ENCODE data around the gene CCDC9B.

DNA sequence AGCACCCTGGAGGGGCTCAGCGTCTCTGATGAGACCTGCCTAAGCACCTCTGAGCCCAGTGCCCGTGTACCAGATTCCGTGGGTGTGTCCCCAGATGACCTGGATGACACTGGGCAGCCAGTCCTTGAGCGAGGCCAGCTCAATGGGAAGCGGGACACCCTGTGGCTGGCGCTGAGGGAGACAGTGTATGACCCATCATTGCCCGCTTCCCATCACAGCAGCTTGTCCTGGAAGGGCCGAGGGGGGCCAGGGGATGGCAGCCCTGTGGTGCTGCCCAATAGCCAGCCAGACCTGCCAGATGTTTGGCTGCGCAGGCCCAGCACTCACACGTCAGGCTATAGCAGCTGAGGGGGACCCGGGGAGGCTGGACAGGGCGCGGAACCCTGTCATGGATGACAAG is 29.2 kb upstream of the CCDC9B start:
- no peak for TF ChIP-seq ATF3 (CRISPR knock-in tag; conservative IDR thresholded peaks at IDR 0.05)
- no peak for TF ChIP-seq TEAD1 (CRISPR knock-in tag; IDR thresholded peaks at IDR 0.05)
- TF ChIP-seq CTCF (IDR thresholded peaks at IDR 0.05): no peak
- no peak for TF ChIP-seq NR3C1 (CRISPR knock-in tag; conservative IDR thresholded peaks at IDR 0.05; ENCODE audit: low read depth)
- TF ChIP-seq MAX (CRISPR knock-in tag; IDR thresholded peaks at IDR 0.05): no peak
- no peak for TF ChIP-seq JUN (CRISPR knock-in tag; IDR thresholded peaks at IDR 0.05)
- TF ChIP-seq, protein P1, sequence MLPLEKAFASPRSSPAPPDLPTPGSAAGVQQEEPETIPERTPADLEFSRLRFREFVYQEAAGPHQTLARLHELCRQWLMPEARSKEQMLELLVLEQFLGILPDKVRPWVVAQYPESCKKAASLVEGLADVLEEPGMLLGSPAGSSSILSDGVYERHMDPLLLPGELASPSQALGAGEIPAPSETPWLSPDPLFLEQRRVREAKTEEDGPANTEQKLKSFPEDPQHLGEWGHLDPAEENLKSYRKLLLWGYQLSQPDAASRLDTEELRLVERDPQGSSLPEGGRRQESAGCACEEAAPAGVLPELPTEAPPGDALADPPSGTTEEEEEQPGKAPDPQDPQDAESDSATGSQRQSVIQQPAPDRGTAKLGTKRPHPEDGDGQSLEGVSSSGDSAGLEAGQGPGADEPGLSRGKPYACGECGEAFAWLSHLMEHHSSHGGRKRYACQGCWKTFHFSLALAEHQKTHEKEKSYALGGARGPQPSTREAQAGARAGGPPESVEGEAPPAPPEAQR (CRISPR knock-in tag; IDR thresholded peaks at IDR 0.05): no peak
- TF ChIP-seq SP1 (CRISPR knock-in tag; conservative IDR thresholded peaks at IDR 0.05): no peak
- no peak for TF ChIP-seq IRF2 (CRISPR knock-in tag; IDR thresholded peaks at IDR 0.05; ENCODE audit: borderline replicate concordance, low read depth)
- no peak for TF ChIP-seq USF1 (CRISPR knock-in tag; IDR thresholded peaks at IDR 0.05)
- TF ChIP-seq CREB1 (CRISPR knock-in tag; IDR thresholded peaks at IDR 0.05): no peak
- no peak for TF ChIP-seq ZNF138 (CRISPR knock-in tag; conservative IDR thresholded peaks at IDR 0.05)

Data from WTC11 (cell line).